ENCODE measurements around the gene STEAP3.

- TF ChIP-seq POLR2AphosphoS5 (IDR thresholded peaks at IDR 0.05) (no peak), EP300 (IDR thresholded peaks at IDR 0.05) (no peak), POLR2A (IDR thresholded peaks at IDR 0.05) (no peak)
- TF ChIP-seq, protein P1, sequence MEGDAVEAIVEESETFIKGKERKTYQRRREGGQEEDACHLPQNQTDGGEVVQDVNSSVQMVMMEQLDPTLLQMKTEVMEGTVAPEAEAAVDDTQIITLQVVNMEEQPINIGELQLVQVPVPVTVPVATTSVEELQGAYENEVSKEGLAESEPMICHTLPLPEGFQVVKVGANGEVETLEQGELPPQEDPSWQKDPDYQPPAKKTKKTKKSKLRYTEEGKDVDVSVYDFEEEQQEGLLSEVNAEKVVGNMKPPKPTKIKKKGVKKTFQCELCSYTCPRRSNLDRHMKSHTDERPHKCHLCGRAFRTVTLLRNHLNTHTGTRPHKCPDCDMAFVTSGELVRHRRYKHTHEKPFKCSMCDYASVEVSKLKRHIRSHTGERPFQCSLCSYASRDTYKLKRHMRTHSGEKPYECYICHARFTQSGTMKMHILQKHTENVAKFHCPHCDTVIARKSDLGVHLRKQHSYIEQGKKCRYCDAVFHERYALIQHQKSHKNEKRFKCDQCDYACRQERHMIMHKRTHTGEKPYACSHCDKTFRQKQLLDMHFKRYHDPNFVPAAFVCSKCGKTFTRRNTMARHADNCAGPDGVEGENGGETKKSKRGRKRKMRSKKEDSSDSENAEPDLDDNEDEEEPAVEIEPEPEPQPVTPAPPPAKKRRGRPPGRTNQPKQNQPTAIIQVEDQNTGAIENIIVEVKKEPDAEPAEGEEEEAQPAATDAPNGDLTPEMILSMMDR (IDR thresholded peaks at IDR 0.05), result no peak
These were observed 44.9 kb upstream of the STEAP3 start for GRCh38 chr2:119178776-119179175.

Data from suprapubic skin (tissue), 4 donors.